GM06990 (cell line): ENCODE measurements around the gene SPATA32.

ENCODE experiments used
- DNase-seq: peaks from one replicate; pipeline ENCODE4 v3.0.0-alpha.2; 2011; ENCODE audit not compliant: insufficient read length; ENCODE audit errors: extremely low read depth
- H3K27me3 ChIP-seq: replicated peaks from 2 replicates; pipeline ENCODE4 v1.6.0; 2011; ENCODE audit warnings: low read length; ENCODE audit not compliant: control insufficient read depth, insufficient read depth
- H3K36me3 ChIP-seq: 2 replicates; pipeline ENCODE4 v1.5.1; 2011; ENCODE audit warnings: low read length; ENCODE audit not compliant: control insufficient read depth, insufficient read depth
- H3K4me3 ChIP-seq: replicated peaks from 2 replicates; pipeline ENCODE4 v1.5.1; 2011; ENCODE audit warnings: low read depth, mild to moderate bottlenecking, control low read depth, low read length
- TF ChIP-seq, protein P1 (sequence below): IDR thresholded peaks from 2 replicates; pipeline ENCODE4 v1.5.1; 2011; ENCODE audit warnings: low read length, control low read depth, mild to moderate bottlenecking, inconsistent platforms; ENCODE audit not compliant: insufficient read depth, poor library complexity, severe bottlenecking

The SPATA32 gene

DNA sequence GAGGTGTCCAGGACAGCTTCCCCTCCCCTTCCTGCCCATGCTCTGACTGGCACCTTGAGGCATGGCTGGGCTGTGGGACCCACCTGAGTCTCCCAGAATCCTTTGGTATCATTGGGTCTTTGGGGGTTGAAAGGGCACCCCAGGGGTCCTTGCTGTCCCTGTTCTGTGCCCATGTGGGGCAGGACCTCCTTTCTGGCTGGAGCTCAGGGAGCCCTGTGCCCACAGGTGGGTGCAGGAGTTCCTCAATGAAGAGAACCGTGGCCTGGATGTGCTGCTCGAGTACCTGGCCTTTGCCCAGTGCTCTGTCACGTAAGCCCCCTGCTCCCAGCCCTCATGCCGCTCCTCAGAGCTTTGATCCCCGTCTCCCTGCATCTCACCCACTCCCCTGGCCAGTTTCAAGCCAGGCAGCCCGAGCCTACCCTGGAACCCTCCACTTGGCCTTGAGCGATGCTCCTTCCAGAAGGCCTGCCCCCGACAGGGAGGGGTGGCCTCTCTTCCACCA lies 28.4 kb downstream of the SPATA32 start:
- Histone ChIP-seq H3K27me3 (no peaks in the 10 kb centered on the region), H3K36me3 (peaks cover 19% of the 10 kb centered on the region), H3K4me3 (no peak overlapping the region)
- DNase-seq: no peak
- TF ChIP-seq, protein P1, sequence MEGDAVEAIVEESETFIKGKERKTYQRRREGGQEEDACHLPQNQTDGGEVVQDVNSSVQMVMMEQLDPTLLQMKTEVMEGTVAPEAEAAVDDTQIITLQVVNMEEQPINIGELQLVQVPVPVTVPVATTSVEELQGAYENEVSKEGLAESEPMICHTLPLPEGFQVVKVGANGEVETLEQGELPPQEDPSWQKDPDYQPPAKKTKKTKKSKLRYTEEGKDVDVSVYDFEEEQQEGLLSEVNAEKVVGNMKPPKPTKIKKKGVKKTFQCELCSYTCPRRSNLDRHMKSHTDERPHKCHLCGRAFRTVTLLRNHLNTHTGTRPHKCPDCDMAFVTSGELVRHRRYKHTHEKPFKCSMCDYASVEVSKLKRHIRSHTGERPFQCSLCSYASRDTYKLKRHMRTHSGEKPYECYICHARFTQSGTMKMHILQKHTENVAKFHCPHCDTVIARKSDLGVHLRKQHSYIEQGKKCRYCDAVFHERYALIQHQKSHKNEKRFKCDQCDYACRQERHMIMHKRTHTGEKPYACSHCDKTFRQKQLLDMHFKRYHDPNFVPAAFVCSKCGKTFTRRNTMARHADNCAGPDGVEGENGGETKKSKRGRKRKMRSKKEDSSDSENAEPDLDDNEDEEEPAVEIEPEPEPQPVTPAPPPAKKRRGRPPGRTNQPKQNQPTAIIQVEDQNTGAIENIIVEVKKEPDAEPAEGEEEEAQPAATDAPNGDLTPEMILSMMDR: no peak

DNA sequence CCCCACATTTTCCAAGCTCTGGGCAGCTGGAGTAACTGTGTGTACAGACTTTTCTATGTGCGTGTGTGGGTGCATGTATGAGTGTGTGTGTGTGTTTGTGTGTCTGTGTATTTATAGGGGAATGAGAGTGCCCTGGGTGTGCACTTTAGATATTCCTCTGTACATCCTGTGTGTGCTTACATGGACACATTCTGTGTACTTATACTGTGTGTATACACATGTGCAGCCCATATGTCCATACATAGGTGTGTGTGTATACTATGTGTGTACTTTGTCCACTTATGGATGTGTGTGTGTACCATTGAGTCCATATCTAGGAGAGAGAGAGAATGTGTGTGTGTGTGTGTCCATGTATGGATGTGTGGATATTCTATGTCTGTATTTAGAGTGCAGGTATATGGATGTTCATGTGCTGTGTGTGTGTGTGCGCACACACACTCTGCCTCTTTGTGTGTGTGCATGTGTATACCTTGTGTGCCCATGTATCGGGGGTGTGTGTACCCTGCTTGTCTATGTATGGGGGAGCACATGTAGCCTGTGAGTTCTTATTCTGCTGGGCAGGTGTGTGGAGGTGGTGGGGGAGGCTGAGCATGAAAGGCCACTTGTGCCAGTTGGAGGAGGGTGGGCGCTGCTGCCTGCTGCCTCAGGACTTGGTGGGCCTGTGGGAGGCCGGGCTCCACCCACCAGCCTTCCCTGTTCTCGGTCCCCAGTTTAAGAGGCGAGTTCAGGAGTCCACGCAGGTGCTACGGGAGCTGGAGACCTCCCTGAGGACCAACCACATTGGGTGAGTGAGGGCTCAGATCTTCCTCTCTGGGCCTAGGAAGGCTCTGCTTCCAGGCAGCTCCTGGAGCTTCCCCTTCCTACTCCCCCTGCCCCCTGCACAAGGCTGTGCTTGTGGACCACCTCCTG lies 29.1 kb downstream of the SPATA32 start:
- DNase-seq: no peak
- TF ChIP-seq, protein P1: no peak
- Histone ChIP-seq H3K36me3 (peaks cover 18% of the 10 kb centered on the region), H3K4me3 (no peak overlapping the region), H3K27me3 (no peaks in the 10 kb centered on the region)

DNA sequence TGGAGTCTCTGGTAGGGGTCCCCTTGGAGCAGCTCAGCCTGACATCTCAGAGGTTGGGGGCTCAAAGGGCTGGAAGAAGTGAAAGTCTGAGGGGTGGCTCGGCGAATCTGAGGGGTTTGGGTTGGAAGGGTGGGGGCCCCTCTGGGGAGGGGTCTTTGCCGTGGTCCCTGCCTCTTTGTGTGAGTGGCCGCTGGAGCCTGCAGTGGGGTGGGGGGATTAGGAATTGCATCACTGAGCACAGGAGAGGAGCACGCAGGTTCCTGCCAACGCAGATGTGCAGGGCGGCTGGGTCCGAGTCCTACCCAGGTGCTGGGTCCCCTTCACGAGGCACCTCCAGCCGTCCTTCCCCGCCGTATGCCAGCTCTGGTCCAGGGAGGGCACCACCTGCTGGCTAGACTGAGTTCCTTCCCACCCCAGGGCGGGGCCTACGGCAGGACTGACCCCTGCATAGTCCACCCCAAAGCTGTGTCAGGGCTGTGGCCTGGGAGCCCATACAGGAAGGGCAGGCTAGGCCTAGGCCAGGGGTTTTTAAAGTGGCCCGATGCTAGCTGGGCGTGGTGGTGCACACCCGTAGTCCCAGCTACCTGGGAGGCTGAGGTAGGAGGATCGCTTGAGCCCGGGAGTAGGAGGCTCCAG lies 30.3 kb downstream of the SPATA32 start:
- Histone ChIP-seq H3K27me3 (no peaks in the 10 kb centered on the region), H3K4me3 (no peak overlapping the region), H3K36me3 (peaks cover 11% of the 10 kb centered on the region)
- TF ChIP-seq, protein P1: peak; percentile 44
- no peak for DNase-seq

DNA sequence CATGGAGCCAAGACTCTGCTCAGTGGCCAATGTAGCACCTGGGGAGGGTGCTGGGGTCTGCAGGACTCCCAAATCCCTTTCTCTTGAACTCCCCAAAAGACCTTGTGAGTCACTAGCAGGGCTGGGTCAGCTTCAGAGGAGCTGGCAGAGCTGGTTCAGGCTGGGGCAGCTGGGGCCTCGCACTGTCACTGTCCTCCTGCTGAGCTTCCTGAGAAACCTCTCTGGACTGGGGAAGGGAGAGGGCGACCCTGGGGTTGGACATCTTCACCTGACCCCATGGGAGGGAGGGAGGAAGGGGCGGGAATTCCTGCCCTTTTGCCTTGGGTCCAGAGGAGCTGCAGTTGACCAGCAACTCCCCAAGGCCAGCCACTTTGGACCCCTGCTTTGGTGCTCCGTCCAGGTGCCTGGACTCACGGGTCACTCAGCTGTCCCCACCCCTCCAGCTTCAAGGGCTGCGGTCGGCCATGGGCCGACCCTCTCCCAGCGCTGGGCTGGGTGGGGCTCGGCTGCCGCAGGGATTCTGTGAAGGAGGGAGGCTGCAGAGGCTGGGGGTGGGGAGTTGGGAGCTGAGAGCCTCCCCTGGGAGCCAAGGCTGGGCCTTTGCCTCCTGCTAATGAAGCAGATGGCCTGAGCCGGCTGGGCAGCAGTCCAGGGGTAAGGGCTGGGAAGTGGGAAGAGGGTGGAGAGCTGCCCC lies 31.0 kb downstream of the SPATA32 start:
- TF ChIP-seq, protein P1: no peak
- Histone ChIP-seq H3K4me3 (no peak overlapping the region), H3K36me3 (peaks cover 6% of the 10 kb centered on the region), H3K27me3 (no peaks in the 10 kb centered on the region)
- no peak for DNase-seq

DNA sequence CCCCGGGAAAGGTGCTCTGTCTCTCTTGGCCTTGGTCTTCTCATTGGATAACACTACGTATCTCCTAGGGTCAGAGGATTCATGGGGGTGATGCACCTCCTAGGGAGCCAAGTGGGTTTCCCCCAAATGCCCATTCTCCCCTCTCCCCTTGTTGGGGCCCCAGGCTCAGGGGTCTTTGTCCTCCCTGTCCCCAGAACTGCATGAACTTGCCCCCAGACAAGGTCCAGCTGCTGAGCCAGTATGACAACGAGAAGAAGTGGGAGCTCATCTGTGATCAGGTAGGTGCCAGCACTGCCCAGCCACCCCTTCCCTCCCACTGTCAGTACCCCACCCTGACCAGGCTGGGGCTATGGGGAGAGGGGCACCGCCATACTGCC lies 31.5 kb downstream of the SPATA32 start:
- DNase-seq: no peak
- peaks cover 5% of the 10 kb centered on the region for H3K36me3 ChIP-seq
- H3K4me3 ChIP-seq: no peak overlapping the region
- TF ChIP-seq, protein P1: no peak
- no peaks in the 10 kb centered on the region for H3K27me3 ChIP-seq
